Measurements from ENCODE around the gene TOP1. TPM values are rescaled to one million over a fixed set of nuclear protein-coding genes. Genes with fewer than 3 reads are reported as not detected.

TOP1 gene
- total RNA-seq, 1 experiment from 2014 or later, result 29.1 TPM

GRCh38 chr20:41001497-41001896, 27.1 kb upstream of the TOP1 start:
- CTCF ChIA-PET, result no interaction called here
- DNase-seq (no peak), ATAC-seq (no peak)
- intact Hi-C loops (cut with micrococcal nuclease), result no loop called here
- Histone ChIP-seq H3K4me3 (ENCODE audit: low read length) (no peak overlapping the region), H3F3A (ENCODE audit: low read length, unreplicated experiment) (peaks cover 19% of the 10 kb centered on the region), H3K79me2 (ENCODE audit: low read length) (peaks cover 16% of the 10 kb centered on the region; the same call in 1 of the 2 replicates), H3K9me2 (replicated peaks; ENCODE audit: low read length) (no peaks in the 10 kb centered on the region), H4K20me1 (ENCODE audit: low read length) (no peaks in the 10 kb centered on the region), H3K4me1 (ENCODE audit: insufficient read depth, low read length) (peaks cover 37% of the 10 kb centered on the region), H3K27ac (ENCODE audit: low read length) (no peak overlapping the region), H3K36me3 (ENCODE audit: low read depth, low read length) (peaks cover 2% of the 10 kb centered on the region; the same call in 1 of the 2 replicates), H3K9me3 (ENCODE audit: low read length) (no peaks in the 10 kb centered on the region), H2AFZ (ENCODE audit: low read length) (no peak overlapping the region), H3K9ac (ENCODE audit: low read length) (no peak overlapping the region), H3K27me3 (ENCODE audit: low read length) (no peaks in the 10 kb centered on the region), H3K4me2 (ENCODE audit: low read length) (no peak overlapping the region)
- BruUV-seq (replicated peaks), result no TSS peak
- TF ChIP-seq EZH2phosphoT487 (IDR thresholded peaks at IDR 0.05; ENCODE audit: borderline replicate concordance, low read length) (no peak), CTCF (conservative IDR thresholded peaks at IDR 0.05; ENCODE audit: low read depth, low read length) (no peak), EZH2 (IDR thresholded peaks at IDR 0.05; ENCODE audit: low read length, unreplicated experiment) (no peak)
- POLR2A ChIA-PET (ENCODE audit: unreplicated experiment), result interaction anchor here (0.7 kb wide), 1 partner anchor 30 kb away, joined by 5 read pairs; no protein-coding TSS in a partner anchor

GRCh38 chr20:41002842-41003142, 25.8 kb upstream of the TOP1 start:
- Histone ChIP-seq H3K36me3 (ENCODE audit: low read depth, low read length) (peaks cover 3% of the 10 kb centered on the region; the same call in 1 of the 2 replicates), H3K27me3 (ENCODE audit: low read length) (no peaks in the 10 kb centered on the region), H3K27ac (ENCODE audit: low read length) (peak overlapping the region; percentile 99), H2AFZ (ENCODE audit: low read length) (no peak overlapping the region; the same call in 1 of the 2 replicates), H4K20me1 (ENCODE audit: low read length) (no peaks in the 10 kb centered on the region), H3K79me2 (ENCODE audit: low read length) (peaks cover 16% of the 10 kb centered on the region; the same call in 1 of the 2 replicates), H3K9me3 (ENCODE audit: low read length) (no peaks in the 10 kb centered on the region), H3K9ac (ENCODE audit: low read length) (peak overlapping the region; percentile 85), H3K4me2 (ENCODE audit: low read length) (peak overlapping the region; percentile 75), H3K4me1 (ENCODE audit: insufficient read depth, low read length) (peaks cover 45% of the 10 kb centered on the region), H3K9me2 (replicated peaks; ENCODE audit: low read length) (no peaks in the 10 kb centered on the region), H3F3A (ENCODE audit: low read length, unreplicated experiment) (peaks cover 19% of the 10 kb centered on the region), H3K4me3 (ENCODE audit: low read length) (no peak overlapping the region; the same call in 1 of the 2 replicates)
- no TSS peak for BruUV-seq (replicated peaks)
- ATAC-seq, result no peak
- POLR2A ChIA-PET (ENCODE audit: unreplicated experiment), result no interaction called here
- TF ChIP-seq EZH2phosphoT487 (IDR thresholded peaks at IDR 0.05; ENCODE audit: borderline replicate concordance, low read length), result no peak
- TF ChIP-seq EZH2 (IDR thresholded peaks at IDR 0.05; ENCODE audit: low read length, unreplicated experiment), result no peak
- no peak for TF ChIP-seq CTCF (conservative IDR thresholded peaks at IDR 0.05; ENCODE audit: low read depth, low read length)
- DNase-seq, result no peak
- intact Hi-C loops (cut with micrococcal nuclease), result loop anchor here (1.0 kb wide), 3 partner anchors 26 to 70 kb away; partner anchors contain the start of gene TOP1
- CTCF ChIA-PET, result interaction anchor here (1.5 kb wide), 1 partner anchor 12 kb away, joined by 5 read pairs; no protein-coding TSS in a partner anchor

All from PC-3 (cell line).